ENCODE data around the gene LBH.
A peak's percentile ranks its signal among the peaks of the same experiment; 100 is the strongest.

The LBH gene

DNA sequence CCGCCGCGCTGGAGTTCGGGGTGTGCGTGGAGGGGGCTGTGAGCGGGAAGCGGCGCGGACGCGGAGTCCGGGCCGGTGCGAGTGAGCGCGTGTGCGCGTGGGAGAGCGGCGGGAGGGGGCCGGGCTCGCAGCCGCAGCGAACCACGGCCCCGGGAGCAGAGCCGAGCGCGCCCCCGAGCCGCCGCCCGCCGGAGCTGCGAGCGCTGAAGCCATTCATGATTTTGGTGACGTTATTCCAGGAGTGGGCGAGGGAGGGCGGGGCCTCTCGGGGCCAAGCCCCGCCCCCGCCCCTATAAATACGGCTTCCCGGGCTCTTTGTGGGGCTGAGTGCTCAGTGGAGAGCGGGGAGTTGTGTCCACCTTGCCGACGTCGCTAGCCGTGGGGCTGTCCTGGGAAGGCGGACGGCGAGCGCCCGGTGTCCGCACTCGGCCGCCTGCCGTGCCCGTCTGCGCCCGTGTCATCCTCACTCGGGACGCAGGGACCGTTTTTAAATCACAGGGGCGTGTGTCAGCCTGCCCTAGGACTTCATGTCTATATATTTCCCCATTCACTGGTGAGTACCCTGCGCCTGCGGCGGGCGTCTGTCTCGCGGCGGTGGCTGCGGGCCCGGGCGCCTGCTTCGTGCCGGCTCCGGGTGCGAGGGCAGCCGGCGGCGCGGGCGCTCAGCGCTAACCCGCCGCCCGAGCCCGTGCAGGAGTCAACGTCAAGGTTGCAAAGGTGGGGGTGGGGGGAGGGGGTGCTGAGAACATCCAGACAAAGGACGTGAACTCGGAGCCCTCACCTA, at the start of gene LBH:
Gene LBH, plus strand, starts transcription at position 323 of the 784 bp plus-strand sequence. Its CDS starts 205 bp downstream, at position 528.
- Histone ChIP-seq H3K36me3 (ENCODE audit: control insufficient read depth, insufficient read depth, low read length) (no peaks in the 10 kb centered on the region), H3K27me3 (ENCODE audit: control insufficient read depth, insufficient read depth, low read length) (peaks cover 28% of the 10 kb centered on the region), H3K9me3 (ENCODE audit: control insufficient read depth, insufficient read depth, low read length) (no peaks in the 10 kb centered on the region), H3K9ac (ENCODE audit: low read depth, low read length) (peak within 1 kb of the TSS; percentile 70), H3K4me3 (ENCODE audit: low read depth, low read length) (peak within 1 kb of the TSS; percentile 53), H3K4me1 (ENCODE audit: control insufficient read depth, insufficient read depth, low read length) (peaks cover 3% of the 10 kb centered on the region)

DNA sequence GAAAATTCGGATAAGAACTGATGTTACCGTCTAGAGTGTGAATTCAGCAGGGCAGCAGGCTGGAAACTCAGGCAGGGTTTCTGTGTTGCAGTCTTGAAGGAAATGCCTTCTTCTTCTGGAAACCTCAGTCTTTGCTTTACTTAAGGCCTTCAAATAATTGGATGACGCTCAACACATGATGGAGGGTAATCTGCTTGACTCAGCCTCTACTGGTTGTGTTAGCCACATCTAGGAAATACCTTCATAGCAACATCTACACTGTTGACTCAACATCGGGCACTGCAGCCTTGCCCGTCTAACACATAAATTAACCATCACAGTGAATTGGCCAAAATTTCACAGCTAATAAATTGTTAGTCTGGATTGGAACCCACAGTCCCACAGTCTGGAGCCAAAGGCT, 47.3 kb upstream of the LBH start:
- Histone ChIP-seq H3K4me1 (ENCODE audit: control insufficient read depth, insufficient read depth, low read length) (no peaks in the 10 kb centered on the region), H3K36me3 (ENCODE audit: control insufficient read depth, insufficient read depth, low read length) (no peaks in the 10 kb centered on the region), H3K9ac (ENCODE audit: low read depth, low read length) (no peak overlapping the region), H3K27me3 (ENCODE audit: control insufficient read depth, insufficient read depth, low read length) (no peaks in the 10 kb centered on the region), H3K9me3 (ENCODE audit: control insufficient read depth, insufficient read depth, low read length) (no peaks in the 10 kb centered on the region), H3K4me3 (ENCODE audit: low read depth, low read length) (no peak overlapping the region)

DNA sequence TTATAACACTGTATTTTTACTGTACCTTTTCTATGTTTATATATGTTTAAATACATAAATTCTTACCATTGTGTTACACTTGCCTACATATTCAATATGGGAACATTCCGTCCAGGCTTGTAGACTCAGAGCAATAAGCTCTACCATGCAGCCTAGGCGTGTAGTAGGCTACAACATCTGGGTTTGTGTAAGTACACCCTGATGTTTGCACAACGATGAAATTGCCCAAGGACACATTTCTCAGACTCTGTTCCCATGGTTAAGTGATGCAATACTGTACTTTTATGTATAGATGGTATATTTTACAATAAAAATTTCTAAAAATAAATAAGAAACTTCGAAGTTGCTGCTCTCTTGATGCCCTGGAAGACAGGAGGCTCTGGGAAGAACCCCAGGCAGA, 46.2 kb upstream of the LBH start:
- no peaks in the 10 kb centered on the region for H3K4me1 ChIP-seq (ENCODE audit: control insufficient read depth, insufficient read depth, low read length)
- no peak overlapping the region for H3K4me3 ChIP-seq (ENCODE audit: low read depth, low read length)
- no peaks in the 10 kb centered on the region for H3K36me3 ChIP-seq (ENCODE audit: control insufficient read depth, insufficient read depth, low read length)
- no peak overlapping the region for H3K9ac ChIP-seq (ENCODE audit: low read depth, low read length)
- no peaks in the 10 kb centered on the region for H3K9me3 ChIP-seq (ENCODE audit: control insufficient read depth, insufficient read depth, low read length)
- H3K27me3 ChIP-seq (ENCODE audit: control insufficient read depth, insufficient read depth, low read length) = no peaks in the 10 kb centered on the region

DNA sequence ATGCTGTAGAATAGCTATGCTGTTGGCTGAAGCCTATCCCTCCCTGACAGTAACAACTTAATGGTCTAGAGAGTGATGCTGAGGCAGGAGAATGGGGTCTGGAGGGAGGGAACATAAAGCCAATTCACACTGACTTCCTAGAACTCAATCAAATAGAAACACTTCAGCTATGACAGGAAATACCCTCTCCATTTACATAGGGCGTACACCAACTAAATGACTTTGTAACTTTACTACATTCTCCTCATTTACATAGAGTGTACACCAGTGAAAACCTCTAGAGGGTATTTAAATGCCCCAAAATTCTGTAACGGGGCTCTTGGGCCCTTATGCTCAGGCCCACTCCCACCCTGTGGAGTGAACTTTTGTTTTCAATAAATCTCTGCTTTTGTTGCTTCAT, 43.0 kb upstream of the LBH start:
- Histone ChIP-seq H3K36me3 (ENCODE audit: control insufficient read depth, insufficient read depth, low read length) (no peaks in the 10 kb centered on the region), H3K9me3 (ENCODE audit: control insufficient read depth, insufficient read depth, low read length) (no peaks in the 10 kb centered on the region), H3K27me3 (ENCODE audit: control insufficient read depth, insufficient read depth, low read length) (no peaks in the 10 kb centered on the region), H3K4me3 (ENCODE audit: low read depth, low read length) (no peak overlapping the region), H3K4me1 (ENCODE audit: control insufficient read depth, insufficient read depth, low read length) (no peaks in the 10 kb centered on the region), H3K9ac (ENCODE audit: low read depth, low read length) (no peak overlapping the region)

DNA sequence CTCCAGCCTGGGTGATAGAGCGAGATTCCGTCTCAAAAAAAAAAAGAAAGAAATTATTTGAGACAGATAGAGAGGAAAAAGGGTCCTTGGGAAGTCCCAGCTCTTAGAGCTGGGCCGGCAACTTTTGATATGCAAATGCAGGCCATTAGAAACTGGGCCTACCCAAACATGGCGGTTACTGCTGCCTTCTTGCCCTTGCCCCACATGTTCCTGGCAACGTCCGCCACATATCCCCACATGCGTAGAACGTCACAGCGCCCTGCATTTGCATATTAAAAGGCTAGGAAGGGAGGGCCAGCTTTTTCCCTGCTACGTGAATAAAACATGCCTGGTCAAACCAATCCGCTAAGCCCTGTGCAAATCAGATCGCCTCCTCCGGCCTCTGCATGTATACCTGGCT, 40.7 kb upstream of the LBH start:
- Histone ChIP-seq H3K4me1 (ENCODE audit: control insufficient read depth, insufficient read depth, low read length) (no peaks in the 10 kb centered on the region), H3K9ac (ENCODE audit: low read depth, low read length) (no peak overlapping the region), H3K36me3 (ENCODE audit: control insufficient read depth, insufficient read depth, low read length) (no peaks in the 10 kb centered on the region), H3K4me3 (ENCODE audit: low read depth, low read length) (no peak overlapping the region), H3K27me3 (ENCODE audit: control insufficient read depth, insufficient read depth, low read length) (no peaks in the 10 kb centered on the region), H3K9me3 (ENCODE audit: control insufficient read depth, insufficient read depth, low read length) (no peaks in the 10 kb centered on the region)

DNA sequence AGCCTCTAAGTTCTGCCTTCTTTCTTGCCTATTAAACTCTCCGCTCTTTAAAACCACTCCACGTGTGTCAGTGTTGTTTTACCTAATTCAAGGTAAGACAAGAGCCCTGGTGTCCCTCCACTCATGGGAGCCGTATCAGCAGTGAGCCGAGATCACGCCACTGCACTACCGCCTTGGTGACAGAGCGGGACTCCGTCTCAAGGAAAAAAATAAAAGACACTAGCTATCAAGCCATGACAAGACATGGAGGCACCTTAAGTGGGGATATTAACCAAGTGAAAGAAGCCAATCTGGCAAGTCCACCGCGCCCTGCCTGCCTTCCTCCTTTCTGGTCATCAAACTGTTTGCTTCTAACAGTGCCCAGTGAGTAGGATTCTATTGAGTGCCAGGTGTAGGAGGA, 40.2 kb upstream of the LBH start:
- Histone ChIP-seq H3K9ac (ENCODE audit: low read depth, low read length) (no peak overlapping the region), H3K4me3 (ENCODE audit: low read depth, low read length) (no peak overlapping the region), H3K4me1 (ENCODE audit: control insufficient read depth, insufficient read depth, low read length) (no peaks in the 10 kb centered on the region), H3K9me3 (ENCODE audit: control insufficient read depth, insufficient read depth, low read length) (no peaks in the 10 kb centered on the region), H3K36me3 (ENCODE audit: control insufficient read depth, insufficient read depth, low read length) (no peaks in the 10 kb centered on the region), H3K27me3 (ENCODE audit: control insufficient read depth, insufficient read depth, low read length) (no peaks in the 10 kb centered on the region)

DNA sequence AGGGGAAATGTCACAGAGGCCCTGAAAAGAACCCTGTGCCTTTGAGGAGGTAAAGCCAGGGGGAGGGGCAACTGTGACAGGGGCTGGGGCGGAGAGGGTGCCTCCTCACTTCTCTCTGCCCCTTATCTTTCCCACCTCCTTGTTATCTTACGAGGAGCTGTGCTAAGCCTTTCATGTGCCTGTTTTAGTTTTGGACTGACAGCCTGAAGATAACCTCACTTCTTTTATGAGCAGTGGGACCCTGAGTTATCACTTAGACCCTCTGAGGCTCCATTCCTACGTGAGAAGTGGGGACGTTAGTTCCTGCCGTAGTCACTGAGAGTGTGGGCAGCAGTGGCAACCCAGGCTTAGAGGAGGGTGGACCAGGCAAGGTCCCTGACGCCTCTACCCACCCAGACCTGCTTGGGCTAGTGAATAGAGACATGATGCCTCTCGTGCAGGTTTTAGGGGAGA, 39.5 kb upstream of the LBH start:
- Histone ChIP-seq H3K4me1 (ENCODE audit: control insufficient read depth, insufficient read depth, low read length) (no peaks in the 10 kb centered on the region), H3K27me3 (ENCODE audit: control insufficient read depth, insufficient read depth, low read length) (no peaks in the 10 kb centered on the region), H3K36me3 (ENCODE audit: control insufficient read depth, insufficient read depth, low read length) (no peaks in the 10 kb centered on the region), H3K9ac (ENCODE audit: low read depth, low read length) (no peak overlapping the region), H3K4me3 (ENCODE audit: low read depth, low read length) (no peak overlapping the region), H3K9me3 (ENCODE audit: control insufficient read depth, insufficient read depth, low read length) (no peaks in the 10 kb centered on the region)

DNA sequence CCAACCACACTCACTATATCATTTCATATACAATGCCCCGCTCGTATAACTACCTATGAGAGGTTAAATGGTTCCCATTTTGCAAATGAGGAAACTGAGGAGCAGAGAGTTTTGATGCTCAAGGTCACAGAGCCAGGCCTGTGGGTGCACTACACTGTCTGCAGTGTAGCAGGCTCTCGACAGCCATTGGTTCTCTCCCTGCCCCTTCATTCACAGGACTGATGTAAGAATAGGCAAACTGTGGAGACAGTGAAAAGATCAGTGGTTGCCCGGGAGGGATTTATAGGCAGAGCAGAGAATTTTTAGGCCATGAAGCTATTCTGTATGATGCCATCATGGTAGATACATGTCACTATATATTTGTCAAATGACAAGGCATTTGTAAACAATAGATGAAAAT, 39.0 kb upstream of the LBH start:
- Histone ChIP-seq H3K36me3 (ENCODE audit: control insufficient read depth, insufficient read depth, low read length) (no peaks in the 10 kb centered on the region), H3K9ac (ENCODE audit: low read depth, low read length) (no peak overlapping the region), H3K4me3 (ENCODE audit: low read depth, low read length) (no peak overlapping the region), H3K27me3 (ENCODE audit: control insufficient read depth, insufficient read depth, low read length) (no peaks in the 10 kb centered on the region), H3K9me3 (ENCODE audit: control insufficient read depth, insufficient read depth, low read length) (no peaks in the 10 kb centered on the region), H3K4me1 (ENCODE audit: control insufficient read depth, insufficient read depth, low read length) (no peaks in the 10 kb centered on the region)

DNA sequence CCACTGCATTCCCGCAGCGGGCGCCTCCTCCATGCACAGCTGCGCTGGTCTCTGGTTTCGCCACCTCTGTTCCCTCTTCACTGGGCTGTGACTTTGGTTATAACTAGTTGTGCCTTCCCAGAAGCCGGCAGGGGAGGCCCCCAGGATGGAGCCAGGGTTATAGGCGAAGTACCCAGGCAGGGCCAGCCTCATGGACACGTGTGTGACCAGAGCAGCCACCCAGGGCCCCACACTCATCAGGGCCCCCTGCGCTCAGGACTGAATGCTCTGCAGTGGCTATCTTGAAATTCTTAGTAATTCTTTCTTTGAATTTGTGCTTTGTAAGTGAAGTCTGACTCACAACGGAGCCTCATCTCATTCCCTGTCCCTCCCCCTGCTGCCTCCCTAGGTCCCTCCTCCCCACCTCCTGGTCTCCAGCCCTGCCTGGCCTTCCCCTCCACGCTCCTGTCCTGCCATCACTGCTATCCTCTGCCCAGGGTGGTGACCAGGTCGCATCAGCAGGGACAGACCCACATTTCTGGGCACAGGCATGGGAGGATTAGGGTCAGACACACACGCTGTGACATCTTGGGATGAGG, 38.1 kb upstream of the LBH start:
- H3K36me3 ChIP-seq (ENCODE audit: control insufficient read depth, insufficient read depth, low read length) = no peaks in the 10 kb centered on the region
- no peaks in the 10 kb centered on the region for H3K27me3 ChIP-seq (ENCODE audit: control insufficient read depth, insufficient read depth, low read length)
- H3K4me1 ChIP-seq (ENCODE audit: control insufficient read depth, insufficient read depth, low read length) = no peaks in the 10 kb centered on the region
- H3K9ac ChIP-seq (ENCODE audit: low read depth, low read length) = no peak overlapping the region
- no peak overlapping the region for H3K4me3 ChIP-seq (ENCODE audit: low read depth, low read length)
- H3K9me3 ChIP-seq (ENCODE audit: control insufficient read depth, insufficient read depth, low read length) = no peaks in the 10 kb centered on the region

DNA sequence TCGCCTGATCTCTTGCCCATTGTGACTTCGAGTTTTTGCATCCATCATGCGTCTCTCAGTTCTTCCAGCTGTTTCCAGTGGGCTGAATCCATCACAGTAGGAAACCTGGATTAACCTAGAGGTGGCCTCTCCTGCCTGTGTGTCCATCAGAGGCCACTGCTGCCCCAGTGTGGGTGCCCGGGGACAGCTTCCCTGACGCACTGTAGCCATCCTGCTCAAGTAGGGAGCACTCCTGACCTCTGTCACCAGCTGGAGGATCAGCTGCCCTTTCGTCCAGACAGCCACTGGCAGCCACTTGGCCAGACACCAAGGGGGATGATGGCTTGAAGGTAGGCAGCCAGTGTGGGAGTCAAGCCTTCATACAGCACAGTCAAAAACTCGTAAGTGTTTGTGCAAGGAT, 36.9 kb upstream of the LBH start:
- Histone ChIP-seq H3K36me3 (ENCODE audit: control insufficient read depth, insufficient read depth, low read length) (no peaks in the 10 kb centered on the region), H3K27me3 (ENCODE audit: control insufficient read depth, insufficient read depth, low read length) (no peaks in the 10 kb centered on the region), H3K9me3 (ENCODE audit: control insufficient read depth, insufficient read depth, low read length) (no peaks in the 10 kb centered on the region), H3K9ac (ENCODE audit: low read depth, low read length) (no peak overlapping the region), H3K4me1 (ENCODE audit: control insufficient read depth, insufficient read depth, low read length) (no peaks in the 10 kb centered on the region), H3K4me3 (ENCODE audit: low read depth, low read length) (no peak overlapping the region)

DNA sequence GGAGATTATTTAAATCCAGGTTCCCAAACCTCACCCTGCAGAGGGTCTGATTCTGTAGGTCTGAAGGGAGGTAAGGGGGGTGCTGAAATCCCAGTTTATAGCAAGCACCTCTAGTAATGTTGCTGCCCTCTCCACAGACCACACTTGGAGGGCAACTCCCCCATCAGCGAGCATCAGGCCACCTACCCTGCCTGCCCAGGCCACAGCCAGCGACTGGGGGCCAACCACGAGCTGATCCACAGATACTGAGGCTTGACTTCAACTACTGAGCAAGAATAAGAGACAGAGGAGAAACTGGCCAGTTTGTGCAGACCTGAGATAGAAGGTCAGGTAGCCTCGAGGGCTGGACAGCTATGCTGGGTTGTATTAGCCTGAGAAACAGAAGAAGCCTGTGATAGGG, 36.3 kb upstream of the LBH start:
- Histone ChIP-seq H3K4me3 (ENCODE audit: low read depth, low read length) (no peak overlapping the region), H3K36me3 (ENCODE audit: control insufficient read depth, insufficient read depth, low read length) (no peaks in the 10 kb centered on the region), H3K27me3 (ENCODE audit: control insufficient read depth, insufficient read depth, low read length) (no peaks in the 10 kb centered on the region)

DNA sequence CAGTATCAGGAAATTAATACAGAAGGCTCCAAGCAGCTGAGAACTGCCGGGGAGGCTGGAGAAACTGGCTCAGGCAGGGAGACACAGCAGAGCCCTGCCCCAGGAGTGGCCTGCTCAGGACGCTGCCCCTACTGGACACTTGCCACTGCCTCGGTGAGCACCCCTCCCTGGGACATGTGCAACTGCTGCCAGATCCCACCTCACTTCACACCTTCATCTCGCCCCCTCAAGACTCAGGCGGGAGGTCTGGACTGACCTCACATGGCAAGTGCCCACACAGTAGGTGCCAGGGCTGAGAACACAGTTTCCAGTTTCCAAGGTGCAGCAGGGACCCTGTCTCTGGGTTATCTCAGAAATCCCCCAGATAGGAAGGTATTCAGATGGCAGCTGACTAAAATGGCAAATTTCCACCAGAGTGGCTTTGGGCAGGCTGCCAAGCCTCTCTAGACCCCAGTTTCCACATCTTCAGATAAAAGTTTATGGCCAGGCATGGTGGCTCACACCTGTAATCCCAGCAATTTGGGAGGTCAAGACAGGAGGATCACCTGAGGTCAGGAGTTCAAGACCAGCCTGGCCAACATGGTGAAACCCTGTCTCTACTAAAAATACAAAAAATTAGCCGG, 33.7 kb upstream of the LBH start:
- Histone ChIP-seq H3K4me3 (ENCODE audit: low read depth, low read length) (no peak overlapping the region), H3K4me1 (ENCODE audit: control insufficient read depth, insufficient read depth, low read length) (no peaks in the 10 kb centered on the region), H3K9me3 (ENCODE audit: control insufficient read depth, insufficient read depth, low read length) (no peaks in the 10 kb centered on the region), H3K36me3 (ENCODE audit: control insufficient read depth, insufficient read depth, low read length) (no peaks in the 10 kb centered on the region), H3K9ac (ENCODE audit: low read depth, low read length) (no peak overlapping the region), H3K27me3 (ENCODE audit: control insufficient read depth, insufficient read depth, low read length) (no peaks in the 10 kb centered on the region)

More for the DNA sequence above, 36.3 kb upstream of the LBH start:
- Histone ChIP-seq H3K9me3 (ENCODE audit: control insufficient read depth, insufficient read depth, low read length) (no peaks in the 10 kb centered on the region), H3K9ac (ENCODE audit: low read depth, low read length) (no peak overlapping the region), H3K4me1 (ENCODE audit: control insufficient read depth, insufficient read depth, low read length) (no peaks in the 10 kb centered on the region)

All from iPS-15b (cell line).